HG02943 (cell line): ENCODE results near the gene FIBP.
"Not testable (repeated sequence)": the region's sequence is repeated elsewhere in the genome, so short reads cannot be mapped to it uniquely, and the experiment has no call there.

Source experiments
- ATAC-seq: cut with Tn5 transposase; IDR thresholded peaks from one replicate; pipeline ENCODE4 v1.9.1; 2021; ENCODE audit warnings: mild to moderate bottlenecking, low read depth, moderate library complexity; ENCODE audit not compliant: unreplicated experiment

FIBP gene

DNA sequence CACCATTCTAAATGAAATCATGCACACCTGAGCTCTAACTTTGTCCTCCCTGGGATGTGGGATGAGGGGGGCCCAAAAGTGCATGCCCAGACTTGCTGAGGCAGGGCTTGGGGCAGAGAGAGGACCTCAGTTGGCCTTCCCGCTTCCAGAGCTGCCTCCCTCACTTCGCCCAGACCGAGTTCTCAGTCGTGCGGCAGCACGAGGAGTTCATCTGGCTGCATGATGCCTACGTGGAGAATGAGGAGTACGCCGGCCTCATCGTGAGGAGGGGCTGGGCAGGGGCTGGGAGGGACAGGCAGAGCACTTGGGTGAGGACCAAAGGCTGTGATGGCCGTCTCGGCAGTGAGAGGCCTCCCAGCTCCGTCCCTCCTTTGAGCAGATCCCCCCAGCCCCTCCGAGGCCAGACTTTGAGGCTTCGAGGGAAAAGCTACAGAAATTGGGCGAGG lies 38.5 kb downstream of the FIBP start:
- no peak for ATAC-seq

- ATAC-seq: no peak
Measured at GRCh38 chr11:65849366-65849765, 38.9 kb downstream of the FIBP start.

DNA sequence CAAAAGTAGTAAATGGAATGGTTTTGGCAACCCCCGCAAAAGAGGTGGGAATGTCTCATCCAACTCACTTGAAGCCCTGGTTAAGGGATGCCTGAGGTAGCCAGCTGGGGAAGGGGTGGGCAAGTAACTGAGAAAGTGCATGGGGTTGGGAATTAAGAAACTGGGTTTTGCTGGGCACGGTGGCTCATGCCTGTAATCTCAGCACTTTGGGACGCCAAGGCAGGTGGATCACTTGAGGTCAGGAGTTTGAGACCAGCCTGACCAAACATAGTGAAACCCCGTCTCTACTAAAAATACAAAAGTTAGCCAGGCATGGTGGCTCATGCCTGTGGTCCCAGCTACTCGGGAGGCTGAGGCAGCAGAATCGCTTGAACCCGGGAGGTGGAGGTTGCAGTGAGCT lies 39.6 kb downstream of the FIBP start:
- ATAC-seq: not testable (repeated sequence)

- ATAC-seq: no peak
Measured at GRCh38 chr11:65847746-65848145, 40.5 kb downstream of the FIBP start.

DNA sequence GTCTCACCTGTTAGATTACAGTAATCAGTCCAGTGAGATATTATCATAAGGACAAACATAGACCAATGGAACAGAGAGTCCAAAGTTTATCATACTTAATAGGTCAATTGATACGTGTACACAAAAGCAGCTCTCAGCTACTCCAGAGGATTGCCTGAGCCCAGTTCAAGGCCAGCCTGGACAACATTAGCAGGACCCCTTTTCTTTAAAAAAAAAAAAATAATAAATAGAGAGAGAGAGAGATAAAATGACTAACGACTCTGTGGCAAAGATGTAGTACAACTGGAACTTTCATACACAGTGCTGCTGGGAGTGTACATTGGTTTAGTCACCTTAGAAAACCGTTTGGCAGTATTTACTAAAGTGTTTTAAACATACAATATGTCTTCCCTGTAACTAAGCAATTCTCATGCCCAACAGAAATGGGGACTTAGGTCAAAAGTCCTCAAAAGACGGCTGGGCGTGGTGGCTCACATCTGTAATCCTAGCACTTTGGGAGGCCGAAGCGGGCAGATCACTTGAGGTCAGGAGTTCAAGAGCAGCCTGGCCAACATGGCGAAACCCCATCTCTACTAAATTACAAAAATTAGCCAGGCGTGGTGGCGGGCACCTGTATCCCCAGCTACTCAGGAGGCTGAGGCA lies 43.9 kb downstream of the FIBP start:
- ATAC-seq: no peak

DNA sequence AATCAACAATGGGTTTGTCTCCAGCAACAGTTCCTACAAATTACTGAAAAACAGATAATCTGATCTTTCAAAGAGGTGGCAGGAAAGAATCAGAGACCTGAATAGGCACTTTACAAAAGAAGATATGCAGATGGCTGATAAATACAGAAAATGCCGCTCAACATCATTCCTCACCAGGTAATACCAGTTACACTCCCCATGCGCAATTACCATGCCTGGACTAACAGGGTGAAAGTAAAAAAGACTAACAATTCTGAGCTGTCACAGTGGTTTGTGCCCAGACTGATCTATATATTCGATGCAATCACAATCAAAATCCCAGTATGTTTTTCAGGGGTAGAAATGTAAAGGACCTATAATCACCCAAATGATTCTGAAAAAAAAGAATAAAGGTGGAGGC lies 44.5 kb downstream of the FIBP start:
- no peak for ATAC-seq

DNA sequence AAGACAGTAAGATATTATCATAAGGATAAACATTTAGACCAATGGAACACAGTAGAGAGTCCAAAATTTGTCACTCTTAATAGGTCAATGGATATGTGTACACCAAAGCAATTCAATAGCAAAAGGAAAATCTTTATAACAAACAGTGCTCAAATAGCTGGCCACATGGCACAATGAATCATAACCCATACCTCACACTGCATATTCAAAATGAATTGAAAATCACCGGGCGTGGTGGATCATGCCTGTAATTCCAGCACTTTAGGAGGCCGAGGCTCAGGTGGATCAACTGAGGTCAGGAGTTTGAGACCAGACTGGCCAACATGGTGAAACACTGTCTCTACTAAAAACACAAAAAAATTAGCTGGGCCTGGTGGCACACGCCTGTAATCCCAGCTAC lies 46.1 kb downstream of the FIBP start:
- no peak for ATAC-seq

DNA sequence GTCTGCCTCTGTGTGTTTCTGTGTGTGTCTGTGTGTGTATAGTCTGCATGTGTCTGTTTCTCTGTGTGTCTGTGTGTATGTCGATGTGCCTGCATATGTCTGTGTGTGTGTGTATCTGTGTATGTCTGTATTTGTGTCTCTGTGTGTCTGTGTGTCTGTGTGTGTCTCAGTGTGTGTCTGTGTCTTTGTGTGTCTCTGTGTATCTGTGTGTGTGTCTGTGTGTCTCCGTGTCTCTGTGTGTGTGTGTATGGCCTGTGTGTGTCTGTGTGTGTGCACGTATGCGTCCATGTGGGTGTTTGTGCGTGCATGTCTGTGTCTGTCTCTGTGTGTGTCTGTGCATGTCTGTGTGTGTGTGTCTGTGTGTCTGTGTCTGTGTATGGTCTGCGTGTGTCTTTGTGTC lies 54.1 kb downstream of the FIBP start:
- no peak for ATAC-seq
